M059J (cell line): ENCODE results near the gene APLNR. TPM values are rescaled to one million over a fixed set of nuclear protein-coding genes. Genes with fewer than 3 reads are reported as not detected.

Source experiments
- total RNA-seq: library from RNA; depleted of rRNA; stranded (reverse); fragments of >200 nt; shearing (Covaris generic); gene quantifications from 2 replicates; pipeline ENCODE4 v1.2.3, GENCODE V29; 2014; rRNA removed

APLNR gene
- total RNA-seq, 1 experiment from 2014 or later = not detected

Other genes starting within 250 kb of the APLNR start
- not detected in 2 replicates for gene OR5AK2, start 248.3 kb downstream of the APLNR start, total RNA-seq
- gene LRRC55, start 55.3 kb downstream of the APLNR start, total RNA-seq = not detected in 2 replicates
- 18.4 and 44.4 TPM in 2 replicates for gene TNKS1BP1, start 87.7 kb upstream of the APLNR start, total RNA-seq
- gene SSRP1, start 98.6 kb upstream of the APLNR start, total RNA-seq = 96.0 and 145 TPM in 2 replicates
- not detected in 2 replicates for gene P2RX3, start 101.1 kb upstream of the APLNR start, total RNA-seq
- gene PRG3, start 143.9 kb upstream of the APLNR start, total RNA-seq = not detected in 2 replicates
- gene PRG2, start 153.4 kb upstream of the APLNR start, total RNA-seq = 0.17 TPM in 1 of 2 replicates, not detected in the other
- gene SLC43A3, start 189.9 kb upstream of the APLNR start, total RNA-seq = 77.4 and 95.1 TPM in 2 replicates
- gene RTN4RL2, start 223.3 kb upstream of the APLNR start, total RNA-seq = 0.34 and 0.96 TPM in 2 replicates